ENCODE data around the gene KCNAB1. TPM values are rescaled to one million over a fixed set of nuclear protein-coding genes. Genes with fewer than 3 reads are reported as not detected.

Gene KCNAB1
- total RNA-seq, 1 donor from 2014 or later = 3.9 TPM

DNA sequence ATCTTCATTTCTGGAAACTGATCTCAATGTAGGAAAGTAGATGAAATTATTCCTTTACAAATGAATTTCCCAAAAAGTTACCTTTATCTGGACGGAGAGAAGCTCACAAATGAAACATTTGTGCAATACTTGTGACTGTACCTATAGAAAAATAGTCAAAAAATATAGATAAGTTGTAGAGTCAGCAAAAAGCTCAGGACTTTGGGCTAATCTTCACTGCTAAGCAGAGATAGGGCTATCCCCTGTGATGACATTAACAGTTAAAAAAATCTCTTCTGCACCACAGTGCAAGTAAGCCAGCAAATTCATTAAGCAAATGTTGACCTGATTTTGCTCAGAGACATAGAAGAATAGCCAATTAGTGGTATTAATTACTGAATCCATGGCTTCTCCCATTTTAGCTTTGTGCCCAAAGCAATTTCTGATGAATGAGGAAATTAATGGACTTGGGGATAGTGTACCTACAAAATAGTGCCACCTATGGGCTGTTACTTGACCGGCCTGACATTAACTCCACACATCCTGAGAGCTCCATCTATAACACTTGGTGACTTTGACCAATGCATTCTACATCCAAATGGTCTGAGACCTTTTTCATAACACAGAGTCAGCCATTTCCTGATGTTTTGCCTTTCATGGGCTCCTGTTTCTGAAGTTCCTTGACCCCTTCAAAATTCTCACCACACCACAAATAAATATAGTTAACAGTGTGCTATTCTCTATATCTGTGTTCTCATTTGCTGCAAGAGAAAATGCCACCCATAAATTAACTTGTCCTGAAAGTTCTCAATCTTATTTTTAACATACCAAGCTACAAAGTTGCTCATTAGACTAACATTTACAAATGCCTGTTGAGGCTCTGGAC is 329.6 kb downstream of the KCNAB1 start:
- TF ChIP-seq, protein P1, sequence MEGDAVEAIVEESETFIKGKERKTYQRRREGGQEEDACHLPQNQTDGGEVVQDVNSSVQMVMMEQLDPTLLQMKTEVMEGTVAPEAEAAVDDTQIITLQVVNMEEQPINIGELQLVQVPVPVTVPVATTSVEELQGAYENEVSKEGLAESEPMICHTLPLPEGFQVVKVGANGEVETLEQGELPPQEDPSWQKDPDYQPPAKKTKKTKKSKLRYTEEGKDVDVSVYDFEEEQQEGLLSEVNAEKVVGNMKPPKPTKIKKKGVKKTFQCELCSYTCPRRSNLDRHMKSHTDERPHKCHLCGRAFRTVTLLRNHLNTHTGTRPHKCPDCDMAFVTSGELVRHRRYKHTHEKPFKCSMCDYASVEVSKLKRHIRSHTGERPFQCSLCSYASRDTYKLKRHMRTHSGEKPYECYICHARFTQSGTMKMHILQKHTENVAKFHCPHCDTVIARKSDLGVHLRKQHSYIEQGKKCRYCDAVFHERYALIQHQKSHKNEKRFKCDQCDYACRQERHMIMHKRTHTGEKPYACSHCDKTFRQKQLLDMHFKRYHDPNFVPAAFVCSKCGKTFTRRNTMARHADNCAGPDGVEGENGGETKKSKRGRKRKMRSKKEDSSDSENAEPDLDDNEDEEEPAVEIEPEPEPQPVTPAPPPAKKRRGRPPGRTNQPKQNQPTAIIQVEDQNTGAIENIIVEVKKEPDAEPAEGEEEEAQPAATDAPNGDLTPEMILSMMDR (IDR thresholded peaks at IDR 0.05) = no peak
- TF ChIP-seq POLR2A (IDR thresholded peaks at IDR 0.05) (no peak), POLR2AphosphoS5 (IDR thresholded peaks at IDR 0.05; ENCODE audit: insufficient read depth in 1 of 2, low read depth in 1 of 2) (no peak)
- Histone ChIP-seq H3K36me3 (no peaks in the 10 kb centered on the region), H3K27ac (no peak overlapping the region), H3K27me3 (no peaks in the 10 kb centered on the region), H3K4me3 (no peak overlapping the region), H3K9me3 (no peaks in the 10 kb centered on the region), H3K4me1 (no peaks in the 10 kb centered on the region)
- DNase-seq (ENCODE audit: extremely low spot score in 2 of 2) = no peak
- intact Hi-C loops (cut with DNase I) = no loop called here

DNA sequence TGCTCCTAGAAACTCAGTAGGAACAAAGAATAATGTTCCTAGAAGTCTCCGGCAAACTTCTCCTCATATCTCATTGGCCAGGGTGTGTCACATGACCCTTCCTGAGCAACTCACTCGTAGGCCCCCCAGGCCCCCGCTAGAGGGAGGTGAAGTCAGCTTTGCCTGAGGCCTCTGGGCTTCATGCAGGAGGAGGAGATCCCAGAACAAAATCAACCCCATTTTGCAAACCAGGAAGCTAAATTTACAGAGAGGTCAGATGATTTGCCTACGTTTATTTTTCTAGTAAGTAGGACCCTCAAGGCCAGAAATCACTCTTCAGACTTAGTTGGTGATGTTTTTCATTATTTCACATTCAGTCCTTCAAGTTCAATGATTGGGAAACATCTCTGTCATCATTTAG is 335.5 kb downstream of the KCNAB1 start:
- no peaks in the 10 kb centered on the region for H3K4me1 ChIP-seq
- H3K27me3 ChIP-seq = no peaks in the 10 kb centered on the region
- H3K9me3 ChIP-seq = no peaks in the 10 kb centered on the region
- intact Hi-C loops (cut with DNase I) = no loop called here
- H3K4me3 ChIP-seq = no peak overlapping the region
- no peak overlapping the region for H3K27ac ChIP-seq
- TF ChIP-seq POLR2A (IDR thresholded peaks at IDR 0.05) = no peak
- TF ChIP-seq, protein P1 (IDR thresholded peaks at IDR 0.05) = no peak
- no peaks in the 10 kb centered on the region for H3K36me3 ChIP-seq
- DNase-seq (ENCODE audit: extremely low spot score in 2 of 2) = no peak

DNA sequence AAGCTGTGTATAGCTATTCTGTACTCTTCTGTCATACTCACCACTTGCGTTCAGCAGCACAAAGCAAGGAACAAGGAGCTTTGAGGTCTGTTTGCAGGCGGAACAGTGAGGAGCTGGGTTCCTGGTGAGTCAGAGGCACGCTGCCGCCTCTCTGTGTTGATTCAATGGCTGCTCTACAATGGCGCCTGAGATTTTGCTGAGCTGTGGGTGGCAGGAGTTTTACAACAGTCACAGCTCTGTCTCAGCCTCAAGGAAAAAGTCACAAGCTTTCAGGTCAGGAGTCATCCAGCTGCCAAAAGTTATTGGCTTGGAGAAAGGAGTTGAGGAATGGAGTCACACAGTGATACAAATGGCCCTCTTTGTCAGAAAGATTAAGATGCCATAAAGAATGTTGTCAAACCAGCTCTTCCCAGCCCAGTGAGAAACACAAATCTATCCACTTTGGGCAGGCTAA is 336.4 kb downstream of the KCNAB1 start:
- TF ChIP-seq POLR2A (IDR thresholded peaks at IDR 0.05) = no peak
- TF ChIP-seq POLR2AphosphoS5 (IDR thresholded peaks at IDR 0.05; ENCODE audit: insufficient read depth in 1 of 2, low read depth in 1 of 2) = no peak
- TF ChIP-seq, protein P1 (IDR thresholded peaks at IDR 0.05) = no peak
- Histone ChIP-seq H3K4me1 (no peaks in the 10 kb centered on the region), H3K27me3 (no peaks in the 10 kb centered on the region), H3K9me3 (no peaks in the 10 kb centered on the region), H3K36me3 (no peaks in the 10 kb centered on the region), H3K4me3 (no peak overlapping the region), H3K27ac (no peak overlapping the region)
- intact Hi-C loops (cut with DNase I) = no loop called here
- no peak for DNase-seq (ENCODE audit: extremely low spot score in 2 of 2)

GRCh38 chr3:156459434-156459833 is 339.1 kb downstream of the KCNAB1 start:
- Histone ChIP-seq H3K9me3 (no peaks in the 10 kb centered on the region), H3K27ac (no peak overlapping the region), H3K36me3 (no peaks in the 10 kb centered on the region), H3K4me3 (no peak overlapping the region), H3K4me1 (no peaks in the 10 kb centered on the region), H3K27me3 (no peaks in the 10 kb centered on the region)
- TF ChIP-seq POLR2A (IDR thresholded peaks at IDR 0.05) (no peak), POLR2AphosphoS5 (IDR thresholded peaks at IDR 0.05; ENCODE audit: insufficient read depth in 1 of 2, low read depth in 1 of 2) (no peak)
- TF ChIP-seq, protein P1 (IDR thresholded peaks at IDR 0.05) = no peak
- intact Hi-C loops (cut with DNase I) = no loop called here
- DNase-seq (ENCODE audit: extremely low spot score in 2 of 2) = no peak

- DNase-seq (ENCODE audit: extremely low spot score in 2 of 2) = no peak
- Histone ChIP-seq H3K27me3 (no peaks in the 10 kb centered on the region), H3K4me3 (no peak overlapping the region), H3K27ac (no peak overlapping the region), H3K4me1 (no peaks in the 10 kb centered on the region), H3K36me3 (no peaks in the 10 kb centered on the region), H3K9me3 (no peaks in the 10 kb centered on the region)
- intact Hi-C loops (cut with DNase I) = no loop called here
- TF ChIP-seq POLR2A (IDR thresholded peaks at IDR 0.05) (no peak), POLR2AphosphoS5 (IDR thresholded peaks at IDR 0.05; ENCODE audit: insufficient read depth in 1 of 2, low read depth in 1 of 2) (no peak)
- TF ChIP-seq, protein P1 (IDR thresholded peaks at IDR 0.05) = no peak
Measured at GRCh38 chr3:156460206-156460611, 339.8 kb downstream of the KCNAB1 start.
